Measurements from ENCODE around the gene MALAT1.

MALAT1 gene

DNA sequence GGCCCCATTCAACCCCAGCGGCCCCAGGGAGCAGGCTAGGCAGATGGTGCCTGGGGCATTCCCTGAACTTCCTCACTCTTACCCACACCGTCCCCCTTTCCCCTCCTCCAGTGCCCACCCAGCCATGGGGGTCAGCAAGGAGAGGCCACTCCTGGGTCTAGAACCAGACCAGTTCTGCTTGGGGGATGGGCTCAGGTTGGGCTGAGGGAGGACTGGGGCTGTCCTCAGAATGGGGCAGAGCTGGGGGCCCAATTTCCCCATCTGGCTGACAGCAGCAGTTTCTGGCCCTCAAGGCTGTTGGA lies 38.4 kb downstream of the MALAT1 start:
- Histone ChIP-seq H3K36me3 (ENCODE audit: insufficient read depth, low read length) (peaks cover 2% of the 10 kb centered on the region; the same call in 1 of the 2 replicates), H3K4me1 (ENCODE audit: control insufficient read depth, insufficient read depth, low read length, unreplicated experiment) (no peaks in the 10 kb centered on the region), H3K4me3 (ENCODE audit: low read depth, low read length) (no peak overlapping the region), H3K79me2 (ENCODE audit: control insufficient read depth, insufficient read depth, low read length, unreplicated experiment) (no peaks in the 10 kb centered on the region), H3K27me3 (ENCODE audit: insufficient read depth, low read length) (no peaks in the 10 kb centered on the region), H2AFZ (ENCODE audit: low read length, unreplicated experiment) (no peak overlapping the region), H3K27ac (ENCODE audit: low read depth, low read length) (no peak overlapping the region)

- H3K36me3 ChIP-seq (ENCODE audit: insufficient read depth, low read length): no peaks in the 10 kb centered on the region
- no peaks in the 10 kb centered on the region for H3K27me3 ChIP-seq (ENCODE audit: insufficient read depth, low read length)
- H3K4me1 ChIP-seq (ENCODE audit: control insufficient read depth, insufficient read depth, low read length, unreplicated experiment): no peaks in the 10 kb centered on the region
- H3K79me2 ChIP-seq (ENCODE audit: control insufficient read depth, insufficient read depth, low read length, unreplicated experiment): no peaks in the 10 kb centered on the region
- no peak overlapping the region for H3K27ac ChIP-seq (ENCODE audit: low read depth, low read length)
- no peak overlapping the region for H2AFZ ChIP-seq (ENCODE audit: low read length, unreplicated experiment)
- no peak overlapping the region for H3K4me3 ChIP-seq (ENCODE audit: low read depth, low read length)
Measured at GRCh38 chr11:65537620-65538231, 38.9 kb downstream of the MALAT1 start.

GRCh38 chr11:65538232-65538914 lies 39.5 kb downstream of the MALAT1 start:
- Histone ChIP-seq H3K4me1 (ENCODE audit: control insufficient read depth, insufficient read depth, low read length, unreplicated experiment) (no peaks in the 10 kb centered on the region), H3K36me3 (ENCODE audit: insufficient read depth, low read length) (no peaks in the 10 kb centered on the region), H3K4me3 (ENCODE audit: low read depth, low read length) (no peak overlapping the region), H3K27ac (ENCODE audit: low read depth, low read length) (no peak overlapping the region), H3K27me3 (ENCODE audit: insufficient read depth, low read length) (no peaks in the 10 kb centered on the region), H3K79me2 (ENCODE audit: control insufficient read depth, insufficient read depth, low read length, unreplicated experiment) (no peaks in the 10 kb centered on the region), H2AFZ (ENCODE audit: low read length, unreplicated experiment) (no peak overlapping the region)

DNA sequence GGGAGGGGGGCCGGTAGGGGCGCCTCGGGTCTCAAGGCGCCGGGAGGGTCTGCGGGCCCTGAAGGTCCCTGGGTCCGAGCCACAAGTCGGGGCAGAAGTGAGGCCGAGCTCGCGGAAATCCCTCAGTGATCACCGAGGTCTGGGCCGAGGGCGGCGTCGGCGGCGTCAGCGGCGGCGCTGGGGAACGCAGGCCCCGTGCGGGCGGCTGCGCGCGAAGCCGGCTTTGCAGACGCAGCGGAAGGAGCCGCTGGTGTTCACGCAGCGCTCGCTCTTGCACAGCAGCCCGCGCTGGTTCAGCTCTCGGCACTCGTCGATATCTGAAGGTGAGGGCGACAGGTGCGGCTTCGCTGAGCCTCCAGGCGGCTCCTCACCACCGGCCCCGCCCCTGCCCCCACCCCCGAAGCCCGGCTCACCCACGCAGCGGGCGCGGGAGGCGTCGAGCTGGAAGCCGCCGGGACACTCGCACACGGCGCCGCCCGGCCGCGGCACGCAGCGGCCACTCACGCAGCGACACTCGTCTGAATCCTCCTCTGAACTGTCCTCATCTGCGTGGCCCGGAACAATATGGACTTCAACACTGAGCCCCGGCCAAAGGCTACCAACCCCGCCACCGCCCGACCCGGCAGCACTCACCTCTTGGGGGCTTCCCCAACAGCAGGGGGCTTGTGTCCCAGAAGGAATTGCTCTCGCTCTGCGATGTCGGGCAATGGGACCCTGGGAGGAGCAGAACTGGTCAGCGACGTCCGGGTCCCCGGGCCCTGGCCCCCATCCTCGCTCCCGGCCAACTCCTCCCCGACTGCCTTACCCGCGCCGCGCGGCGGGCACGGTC lies 40.3 kb downstream of the MALAT1 start:
- Histone ChIP-seq H3K79me2 (ENCODE audit: control insufficient read depth, insufficient read depth, low read length, unreplicated experiment) (no peaks in the 10 kb centered on the region), H3K27ac (ENCODE audit: low read depth, low read length) (no peak overlapping the region), H3K36me3 (ENCODE audit: insufficient read depth, low read length) (no peaks in the 10 kb centered on the region), H3K4me3 (ENCODE audit: low read depth, low read length) (no peak overlapping the region), H2AFZ (ENCODE audit: low read length, unreplicated experiment) (no peak overlapping the region), H3K4me1 (ENCODE audit: control insufficient read depth, insufficient read depth, low read length, unreplicated experiment) (no peaks in the 10 kb centered on the region), H3K27me3 (ENCODE audit: insufficient read depth, low read length) (no peaks in the 10 kb centered on the region)

DNA sequence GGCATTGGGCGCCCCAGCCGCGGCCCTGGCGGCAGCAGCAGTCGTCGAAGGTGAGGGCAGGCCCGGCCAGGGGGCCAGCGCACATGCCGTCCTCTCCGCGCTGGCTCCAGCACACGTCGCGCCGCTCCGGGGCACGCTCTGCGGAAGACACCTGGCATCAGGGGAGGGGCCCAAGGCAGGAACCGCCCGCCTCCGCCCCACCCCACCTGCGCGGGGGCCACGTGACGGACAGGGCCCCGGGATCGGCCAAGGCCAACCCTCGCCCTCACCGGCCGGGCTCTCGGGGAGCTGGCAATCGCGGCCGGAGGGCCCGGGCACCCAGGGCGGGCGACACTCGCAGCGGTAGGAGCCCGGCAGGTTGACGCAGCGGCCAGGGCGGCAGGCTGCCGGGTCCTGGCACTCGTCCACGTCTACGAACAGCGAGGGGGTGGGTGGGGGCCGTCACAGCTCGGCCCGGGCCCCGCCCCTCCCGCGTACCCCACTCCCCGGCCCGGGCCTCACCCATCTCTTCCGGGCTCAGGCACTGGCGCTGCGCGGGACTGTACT lies 41.0 kb downstream of the MALAT1 start:
- Histone ChIP-seq H3K36me3 (ENCODE audit: insufficient read depth, low read length) (no peaks in the 10 kb centered on the region), H3K79me2 (ENCODE audit: control insufficient read depth, insufficient read depth, low read length, unreplicated experiment) (no peaks in the 10 kb centered on the region), H3K4me3 (ENCODE audit: low read depth, low read length) (peak overlapping the region; percentile 68), H3K4me1 (ENCODE audit: control insufficient read depth, insufficient read depth, low read length, unreplicated experiment) (no peaks in the 10 kb centered on the region), H3K27ac (ENCODE audit: low read depth, low read length) (no peak overlapping the region), H2AFZ (ENCODE audit: low read length, unreplicated experiment) (no peak overlapping the region), H3K27me3 (ENCODE audit: insufficient read depth, low read length) (no peaks in the 10 kb centered on the region)

- H3K27ac ChIP-seq (ENCODE audit: low read depth, low read length): peak overlapping the region; percentile 9; the same call in 1 of the 2 replicates
Measured at GRCh38 chr11:65540290-65541092, 41.6 kb downstream of the MALAT1 start.

DNA sequence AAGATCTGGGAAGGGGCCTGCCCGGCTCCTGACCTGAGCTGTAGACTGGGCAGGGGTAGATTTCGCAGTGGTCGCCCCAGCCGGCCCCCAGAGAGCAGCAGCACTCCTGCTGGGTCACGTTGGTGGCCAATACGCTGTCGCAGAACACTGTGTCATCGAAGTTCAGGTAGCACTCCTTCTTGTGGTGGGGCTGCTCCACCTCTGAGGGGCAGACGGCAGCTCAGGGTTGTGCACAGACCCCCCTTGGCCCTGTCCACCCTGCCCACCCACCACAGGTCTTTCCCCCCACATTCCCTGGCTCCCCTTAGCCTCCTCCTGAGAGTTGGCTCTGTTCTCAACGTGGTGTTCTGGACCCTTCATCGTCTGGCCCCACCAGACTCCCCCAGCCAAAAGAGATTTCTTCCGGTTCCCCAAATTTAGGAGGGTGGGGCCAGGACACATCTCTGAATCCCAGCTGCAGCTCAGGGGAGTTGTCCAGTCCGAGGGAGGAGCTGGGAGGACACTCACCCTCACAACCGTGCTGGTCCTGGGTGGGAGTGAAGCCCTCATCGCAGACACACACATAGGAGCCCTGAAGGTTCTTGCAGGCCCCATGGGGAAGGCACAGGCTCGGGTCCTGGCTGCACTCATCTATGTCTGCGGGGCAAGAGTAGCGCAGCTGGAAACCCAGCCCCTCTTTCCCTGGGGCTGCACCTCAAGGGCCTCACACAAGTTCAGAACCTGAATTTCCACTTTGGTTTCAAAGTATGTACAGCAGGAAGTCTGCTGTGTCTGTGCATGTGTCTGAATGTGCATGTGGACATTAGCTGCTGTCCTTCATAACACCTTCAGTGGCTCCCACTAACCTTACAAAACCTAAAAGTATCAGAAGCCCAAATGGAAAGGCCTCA lies 42.5 kb downstream of the MALAT1 start:
- H3K27ac ChIP-seq (ENCODE audit: low read depth, low read length): no peak overlapping the region
- H3K36me3 ChIP-seq (ENCODE audit: insufficient read depth, low read length): no peaks in the 10 kb centered on the region
- H2AFZ ChIP-seq (ENCODE audit: low read length, unreplicated experiment): no peak overlapping the region
- H3K4me3 ChIP-seq (ENCODE audit: low read depth, low read length): peak overlapping the region; percentile 68
- no peaks in the 10 kb centered on the region for H3K4me1 ChIP-seq (ENCODE audit: control insufficient read depth, insufficient read depth, low read length, unreplicated experiment)
- no peaks in the 10 kb centered on the region for H3K79me2 ChIP-seq (ENCODE audit: control insufficient read depth, insufficient read depth, low read length, unreplicated experiment)
- no peaks in the 10 kb centered on the region for H3K27me3 ChIP-seq (ENCODE audit: insufficient read depth, low read length)

More at GRCh38 chr11:65540290-65541092, 41.6 kb downstream of the MALAT1 start:
- H3K4me1 ChIP-seq (ENCODE audit: control insufficient read depth, insufficient read depth, low read length, unreplicated experiment): no peaks in the 10 kb centered on the region
- no peak overlapping the region for H2AFZ ChIP-seq (ENCODE audit: low read length, unreplicated experiment)
- no peaks in the 10 kb centered on the region for H3K36me3 ChIP-seq (ENCODE audit: insufficient read depth, low read length)
- no peaks in the 10 kb centered on the region for H3K79me2 ChIP-seq (ENCODE audit: control insufficient read depth, insufficient read depth, low read length, unreplicated experiment)
- no peaks in the 10 kb centered on the region for H3K27me3 ChIP-seq (ENCODE audit: insufficient read depth, low read length)
- peak overlapping the region; percentile 68 for H3K4me3 ChIP-seq (ENCODE audit: low read depth, low read length)

DNA sequence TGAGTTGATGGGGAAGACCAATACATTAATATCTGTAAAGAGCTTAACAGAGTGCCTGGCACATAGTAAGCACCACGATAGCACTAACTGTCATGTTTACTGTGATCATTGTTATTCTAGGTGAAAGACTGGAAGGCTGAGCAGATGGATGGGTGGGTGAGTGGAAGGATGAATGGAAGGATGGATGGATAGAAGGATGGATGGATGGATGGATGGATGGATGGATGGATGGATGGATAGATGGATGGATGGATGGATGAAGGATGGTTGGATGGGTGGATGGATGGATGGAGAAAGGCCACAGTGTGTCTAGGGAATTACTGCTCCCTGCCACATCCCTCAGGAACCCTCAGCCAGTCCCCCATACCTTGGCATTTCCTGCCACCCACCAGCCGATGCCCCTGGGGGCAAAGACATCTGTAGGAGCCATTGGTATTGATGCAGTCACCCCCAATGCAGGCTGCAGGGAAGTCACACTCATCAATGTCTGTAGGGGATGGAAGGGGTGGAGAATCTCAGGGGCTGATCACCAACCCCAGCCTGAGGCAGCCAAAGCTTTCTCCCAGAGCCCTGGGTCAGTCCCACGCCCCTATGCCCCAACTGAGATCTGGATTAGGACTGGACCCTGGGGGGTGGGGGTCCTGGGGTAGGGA lies 44.0 kb downstream of the MALAT1 start:
- H3K27ac ChIP-seq (ENCODE audit: low read depth, low read length): no peak overlapping the region
- H3K27me3 ChIP-seq (ENCODE audit: insufficient read depth, low read length): no peaks in the 10 kb centered on the region
- H3K4me1 ChIP-seq (ENCODE audit: control insufficient read depth, insufficient read depth, low read length, unreplicated experiment): no peaks in the 10 kb centered on the region
- H3K79me2 ChIP-seq (ENCODE audit: control insufficient read depth, insufficient read depth, low read length, unreplicated experiment): no peaks in the 10 kb centered on the region
- no peaks in the 10 kb centered on the region for H3K36me3 ChIP-seq (ENCODE audit: insufficient read depth, low read length)
- H3K4me3 ChIP-seq (ENCODE audit: low read depth, low read length): no peak overlapping the region
- no peak overlapping the region for H2AFZ ChIP-seq (ENCODE audit: low read length, unreplicated experiment)

- Histone ChIP-seq H3K4me3 (ENCODE audit: low read depth, low read length) (no peak overlapping the region), H2AFZ (ENCODE audit: low read length, unreplicated experiment) (no peak overlapping the region), H3K79me2 (ENCODE audit: control insufficient read depth, insufficient read depth, low read length, unreplicated experiment) (no peaks in the 10 kb centered on the region), H3K4me1 (ENCODE audit: control insufficient read depth, insufficient read depth, low read length, unreplicated experiment) (no peaks in the 10 kb centered on the region), H3K36me3 (ENCODE audit: insufficient read depth, low read length) (0 out of 2 replicates have a peak, but pooled peaks cover 3% of the 10 kb centered on the region), H3K27ac (ENCODE audit: low read depth, low read length) (no peak overlapping the region), H3K27me3 (ENCODE audit: insufficient read depth, low read length) (no peaks in the 10 kb centered on the region)
Measured at GRCh38 chr11:65545853-65546216, 47.0 kb downstream of the MALAT1 start.
